NCI-H82 (cell line): ENCODE results near the gene RBM3.

Experiments
- DNase-seq: peaks from one replicate; lab custom pipeline; 2025; lab: John Stamatoyannopoulos, UW

Gene RBM3

GRCh38 chrX:48578661-48579128 is 4.4 kb downstream of the RBM3 start:
- peak; percentile 74 for DNase-seq

GRCh38 chrX:48579259-48579658 is 5.0 kb downstream of the RBM3 start:
- peak; percentile 30 for DNase-seq

GRCh38 chrX:48580662-48581061 is 6.4 kb downstream of the RBM3 start:
- DNase-seq: peak; percentile 47

- no peak for DNase-seq
These were observed 10.4 kb downstream of the RBM3 start for GRCh38 chrX:48584698-48585097.

GRCh38 chrX:48589482-48590162 is 15.3 kb downstream of the RBM3 start:
- DNase-seq: peak; percentile 91

GRCh38 chrX:48590203-48591103 is 16.2 kb downstream of the RBM3 start:
- no peak for DNase-seq

GRCh38 chrX:48591255-48591791 is 17.0 kb downstream of the RBM3 start:
- no peak for DNase-seq

- no peak for DNase-seq
These were observed 18.7 kb downstream of the RBM3 start for GRCh38 chrX:48592971-48593370.

- no peak for DNase-seq
These were observed 21.6 kb downstream of the RBM3 start for GRCh38 chrX:48595929-48596328.

- peak; percentile 97 for DNase-seq
These were observed 23.3 kb downstream of the RBM3 start, which contains the start of gene WDR13 for GRCh38 chrX:48597353-48598264. WDR13 (plus strand) TSS chrX:48597492; CDS start chrX:48597997, 505 bp downstream.

- DNase-seq: no peak
These were observed 24.3 kb downstream of the RBM3 start for GRCh38 chrX:48598614-48599013.

- no peak for DNase-seq
These were observed 25.1 kb downstream of the RBM3 start for GRCh38 chrX:48599341-48599740.

- DNase-seq: no peak
These were observed 25.9 kb downstream of the RBM3 start for GRCh38 chrX:48600226-48600625.

GRCh38 chrX:48601741-48602394 is 27.6 kb downstream of the RBM3 start:
- DNase-seq: no peak

- no peak for DNase-seq
These were observed 30.4 kb downstream of the RBM3 start for GRCh38 chrX:48604701-48605100.

- no peak for DNase-seq
These were observed 31.8 kb downstream of the RBM3 start for GRCh38 chrX:48606091-48606490.

GRCh38 chrX:48611703-48612102 is 37.4 kb downstream of the RBM3 start:
- no peak for DNase-seq

GRCh38 chrX:48613502-48614160 is 39.3 kb downstream of the RBM3 start:
- DNase-seq: no peak

GRCh38 chrX:48616576-48616975 is 42.3 kb downstream of the RBM3 start:
- DNase-seq: no peak

- no peak for DNase-seq
These were observed 43.5 kb downstream of the RBM3 start for GRCh38 chrX:48617542-48618340.
